H1 (cell line): Measurements from ENCODE around the gene AKTIP.

Experiments
- ATF3 ChIP-seq: IDR thresholded peaks from 2 replicates; pipeline ENCODE4 v1.6.1; 2011; ENCODE audit warnings: low read depth, mild to moderate bottlenecking, low read length; ENCODE audit not compliant: insufficient read depth
- CHD1 ChIP-seq: IDR thresholded peaks from 2 replicates; pipeline ENCODE4 v1.6.1; 2012; ENCODE audit warnings: low read depth, low read length, improper control_type of control experiment
- CREB1 ChIP-seq: IDR thresholded peaks from 2 replicates; pipeline ENCODE4 v1.6.1; 2012; ENCODE audit warnings: inconsistent platforms
- EP300 ChIP-seq, 2 experiments: IDR thresholded peaks; 1 replicate in 1 of 2; 2 replicates in 1 of 2; pipeline ENCODE4 v1.6.1; 2011 to 2012; ENCODE audit warnings: low read depth in 2 of 2, low read length in 2 of 2, mild to moderate bottlenecking in 2 of 2, borderline replicate concordance in 1 of 2, inconsistent platforms in 1 of 2, moderate library complexity in 1 of 2
- EZH2 ChIP-seq: fragments of 200-600 bp; sonication (generic); IDR thresholded peaks from 2 replicates; pipeline ENCODE4 v1.7.1; 2012; ENCODE audit warnings: low read depth, mild to moderate bottlenecking, moderate library complexity, low read length, inconsistent platforms; ENCODE audit not compliant: severe bottlenecking
- JUN ChIP-seq: IDR thresholded peaks from 2 replicates; pipeline ENCODE4 v1.6.1; 2011; ENCODE audit warnings: low read depth, mild to moderate bottlenecking, improper control_type of control experiment, low read length
- JUND ChIP-seq: IDR thresholded peaks from 2 replicates; pipeline ENCODE4 v1.6.1; 2011; ENCODE audit warnings: mild to moderate bottlenecking, improper control_type of control experiment, low read length
- MAFK ChIP-seq: IDR thresholded peaks from 2 replicates; pipeline ENCODE4 v1.6.1; 2012; ENCODE audit warnings: low read depth, mild to moderate bottlenecking, improper control_type of control experiment, low read length
- PHF8 ChIP-seq: fragments of 200-600 bp; sonication (generic); conservative IDR thresholded peaks from 2 replicates; pipeline ENCODE4 v1.7.1; 2012; ENCODE audit warnings: low read depth, mild to moderate bottlenecking, inconsistent platforms, low read length, moderate library complexity
- POLR2A ChIP-seq, 2 experiments: IDR thresholded peaks; 1 replicate in 1 of 2; 2 replicates in 1 of 2; pipeline ENCODE4 v1.6.1; 2011; ENCODE audit warnings: low read depth in 2 of 2, low read length in 2 of 2, mild to moderate bottlenecking in 2 of 2; ENCODE audit errors: control extremely low read depth in 1 of 2
- POLR2AphosphoS5 ChIP-seq: IDR thresholded peaks from 2 replicates; pipeline ENCODE4 v1.6.1; 2011; ENCODE audit warnings: low read depth, low read length
- SIX5 ChIP-seq: IDR thresholded peaks from 2 replicates; pipeline ENCODE4 v1.6.1; 2011; ENCODE audit warnings: mild to moderate bottlenecking, low read depth, low read length
- TF ChIP-seq, protein P1 (sequence below), 3 experiments: IDR thresholded peaks; 1 replicate in 2 of 3; 2 replicates in 1 of 3; pipeline versions ENCODE4 v1.5.1 to v1.6.1; 2011; ENCODE audit warnings: low read length in 3 of 3, mild to moderate bottlenecking in 3 of 3, inconsistent platforms in 2 of 3, low read depth in 1 of 3, moderate library complexity in 1 of 3; ENCODE audit not compliant: insufficient read depth in 1 of 3; ENCODE audit errors: control extremely low read depth in 1 of 3

- TF ChIP-seq PHF8, result no peak
- TF ChIP-seq, protein P1, sequence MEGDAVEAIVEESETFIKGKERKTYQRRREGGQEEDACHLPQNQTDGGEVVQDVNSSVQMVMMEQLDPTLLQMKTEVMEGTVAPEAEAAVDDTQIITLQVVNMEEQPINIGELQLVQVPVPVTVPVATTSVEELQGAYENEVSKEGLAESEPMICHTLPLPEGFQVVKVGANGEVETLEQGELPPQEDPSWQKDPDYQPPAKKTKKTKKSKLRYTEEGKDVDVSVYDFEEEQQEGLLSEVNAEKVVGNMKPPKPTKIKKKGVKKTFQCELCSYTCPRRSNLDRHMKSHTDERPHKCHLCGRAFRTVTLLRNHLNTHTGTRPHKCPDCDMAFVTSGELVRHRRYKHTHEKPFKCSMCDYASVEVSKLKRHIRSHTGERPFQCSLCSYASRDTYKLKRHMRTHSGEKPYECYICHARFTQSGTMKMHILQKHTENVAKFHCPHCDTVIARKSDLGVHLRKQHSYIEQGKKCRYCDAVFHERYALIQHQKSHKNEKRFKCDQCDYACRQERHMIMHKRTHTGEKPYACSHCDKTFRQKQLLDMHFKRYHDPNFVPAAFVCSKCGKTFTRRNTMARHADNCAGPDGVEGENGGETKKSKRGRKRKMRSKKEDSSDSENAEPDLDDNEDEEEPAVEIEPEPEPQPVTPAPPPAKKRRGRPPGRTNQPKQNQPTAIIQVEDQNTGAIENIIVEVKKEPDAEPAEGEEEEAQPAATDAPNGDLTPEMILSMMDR (IDR thresholded peaks at IDR 0.05; ENCODE audit: control extremely low read depth in 1 of 3, insufficient read depth in 1 of 3, low read depth in 1 of 3, low read length in 3 of 3), result no peak
- no peak for TF ChIP-seq EP300 (IDR thresholded peaks at IDR 0.05; ENCODE audit: borderline replicate concordance in 1 of 2, low read depth in 2 of 2, low read length in 2 of 2)
- no peak for TF ChIP-seq EZH2
- no peak for TF ChIP-seq CHD1
- TF ChIP-seq MAFK, result no peak
- TF ChIP-seq POLR2A (IDR thresholded peaks at IDR 0.05; ENCODE audit: control extremely low read depth in 1 of 2, low read depth in 2 of 2, low read length in 2 of 2), result no peak
- no peak for TF ChIP-seq JUND
- no peak for TF ChIP-seq SIX5
- TF ChIP-seq ATF3, result no peak
- TF ChIP-seq CREB1, result no peak
- TF ChIP-seq POLR2AphosphoS5, result no peak
- no peak for TF ChIP-seq JUN
Observed at GRCh38 chr16:53515811-53516210, 12.8 kb upstream of the AKTIP start.
